ENCODE measurements around the gene LMBRD2. TPM values are rescaled to one million over a fixed set of nuclear protein-coding genes. Genes with fewer than 3 reads are reported as not detected.

Gene LMBRD2
- total RNA-seq, 1 experiment from 2014 or later: 13.1 TPM

DNA sequence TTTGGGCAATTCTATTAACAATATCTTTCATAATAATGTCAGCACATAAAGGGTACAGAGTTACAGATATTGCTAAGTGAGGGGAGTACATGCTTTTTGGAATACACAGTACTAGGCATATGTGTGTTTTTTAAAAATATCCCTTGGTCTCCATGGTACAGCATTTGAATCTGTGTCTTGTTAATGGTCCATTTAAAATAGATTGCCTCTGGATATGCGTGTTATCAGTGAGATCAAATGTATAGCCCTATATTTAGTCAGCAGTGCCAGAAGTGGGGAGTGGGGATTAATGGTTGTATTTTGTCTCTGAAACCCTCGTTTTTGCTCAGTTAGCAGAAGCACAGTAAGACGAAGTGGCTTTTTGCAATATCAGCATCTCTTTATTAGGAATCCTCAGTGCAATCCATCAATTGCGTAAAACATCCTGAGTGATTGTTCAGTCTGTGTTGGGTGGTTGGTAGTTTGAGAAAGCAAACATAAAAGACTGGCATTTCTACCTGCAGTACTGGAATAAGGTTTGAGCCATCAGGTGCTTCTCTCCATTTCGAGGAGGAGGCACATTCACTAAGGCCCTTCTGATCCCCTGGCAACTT is 19.2 kb upstream of the LMBRD2 start:
- in situ Hi-C loops (cut with HindIII; ENCODE audit: low pct_unique_long_range_greater_than_20kb, low sequenced_read_pairs): no loop called here
- no peak for DNase-seq (ENCODE audit: low read depth, low spot score)

DNA sequence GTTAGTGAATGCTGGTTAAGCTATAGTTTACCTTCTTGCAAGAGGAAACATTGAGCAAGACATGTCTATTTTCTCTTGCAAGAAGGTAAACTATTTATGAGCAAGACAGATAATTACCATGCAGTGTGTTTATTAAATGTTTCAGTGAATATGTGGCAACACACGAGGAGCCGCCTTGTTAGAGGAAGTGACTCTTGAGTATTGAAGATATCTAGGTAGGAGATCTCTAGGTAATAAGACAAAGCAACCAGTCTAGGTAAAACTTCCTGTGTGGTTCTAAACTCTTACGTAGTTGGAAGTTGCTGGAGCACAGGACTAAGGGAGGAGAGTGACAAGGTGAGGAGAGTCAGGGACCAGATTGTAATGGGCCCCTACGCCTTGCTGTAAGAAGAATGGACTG is 17.1 kb upstream of the LMBRD2 start:
- in situ Hi-C loops (cut with HindIII; ENCODE audit: low pct_unique_long_range_greater_than_20kb, low sequenced_read_pairs): no loop called here
- DNase-seq (ENCODE audit: low read depth, low spot score): no peak

- in situ Hi-C loops (cut with HindIII; ENCODE audit: low pct_unique_long_range_greater_than_20kb, low sequenced_read_pairs): no loop called here
- no peak for DNase-seq (ENCODE audit: low read depth, low spot score)
Observed at GRCh38 chr5:36164461-36164860, 12.8 kb upstream of the LMBRD2 start.

DNA sequence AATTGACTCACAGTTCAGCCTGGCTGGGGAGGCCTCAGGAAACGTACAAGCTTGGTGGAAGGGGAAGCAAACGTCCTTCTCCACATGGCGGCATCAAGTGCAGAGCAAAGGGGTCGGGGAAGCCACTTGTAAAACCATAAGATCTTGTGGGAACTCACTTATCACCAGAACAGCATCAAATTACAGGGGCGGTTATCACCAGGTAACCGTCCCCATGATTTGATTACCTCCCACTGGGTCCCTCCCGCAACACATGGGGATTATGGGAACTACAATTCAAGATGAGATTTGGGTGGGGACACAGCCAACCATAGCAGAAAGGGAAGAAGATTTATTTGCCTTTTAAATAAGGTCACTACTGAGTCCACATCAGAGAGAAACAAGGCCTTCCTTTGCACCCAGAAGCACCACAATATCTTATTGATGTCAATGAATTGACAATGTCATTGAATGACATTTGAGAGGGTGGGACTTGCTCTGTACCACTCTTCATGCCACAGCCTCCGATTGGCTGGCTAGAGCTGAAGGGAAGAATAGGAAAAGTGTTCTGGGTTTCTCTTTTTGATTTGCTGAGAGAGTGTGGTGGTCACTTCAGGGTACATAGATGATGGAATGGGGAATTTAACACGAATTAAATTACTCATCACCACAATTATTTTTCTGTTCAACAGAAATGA is 11.3 kb upstream of the LMBRD2 start:
- in situ Hi-C loops (cut with HindIII; ENCODE audit: low pct_unique_long_range_greater_than_20kb, low sequenced_read_pairs): no loop called here
- DNase-seq (ENCODE audit: low read depth, low spot score): peak; percentile 7

DNA sequence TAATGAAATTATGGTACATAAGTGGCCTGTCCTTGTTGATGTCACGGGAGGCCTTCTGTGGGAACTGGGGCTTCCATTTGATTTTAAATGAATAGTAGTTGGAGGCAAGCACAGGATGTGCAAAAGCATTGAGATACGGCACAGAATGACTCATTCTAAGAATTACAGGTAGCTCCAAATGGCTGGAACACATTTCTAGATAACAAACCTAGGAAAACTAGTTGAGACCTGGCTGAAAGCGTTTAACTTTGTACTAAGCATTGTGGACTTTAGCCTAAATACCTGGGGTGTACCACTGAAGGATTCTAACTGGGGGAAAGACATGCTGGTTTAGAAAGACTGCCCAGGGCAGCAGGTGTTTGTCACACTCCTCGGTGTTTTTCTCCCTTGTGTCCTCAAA is 9.7 kb upstream of the LMBRD2 start:
- no peak for DNase-seq (ENCODE audit: low read depth, low spot score)
- in situ Hi-C loops (cut with HindIII; ENCODE audit: low pct_unique_long_range_greater_than_20kb, low sequenced_read_pairs): no loop called here

- no peak for DNase-seq (ENCODE audit: low read depth, low spot score)
- in situ Hi-C loops (cut with HindIII; ENCODE audit: low pct_unique_long_range_greater_than_20kb, low sequenced_read_pairs): no loop called here
Observed at GRCh38 chr5:36160617-36161016, 8.9 kb upstream of the LMBRD2 start.

- in situ Hi-C loops (cut with HindIII; ENCODE audit: low pct_unique_long_range_greater_than_20kb, low sequenced_read_pairs): no loop called here
Observed at GRCh38 chr5:36158144-36158543, 6.5 kb upstream of the LMBRD2 start.

DNA sequence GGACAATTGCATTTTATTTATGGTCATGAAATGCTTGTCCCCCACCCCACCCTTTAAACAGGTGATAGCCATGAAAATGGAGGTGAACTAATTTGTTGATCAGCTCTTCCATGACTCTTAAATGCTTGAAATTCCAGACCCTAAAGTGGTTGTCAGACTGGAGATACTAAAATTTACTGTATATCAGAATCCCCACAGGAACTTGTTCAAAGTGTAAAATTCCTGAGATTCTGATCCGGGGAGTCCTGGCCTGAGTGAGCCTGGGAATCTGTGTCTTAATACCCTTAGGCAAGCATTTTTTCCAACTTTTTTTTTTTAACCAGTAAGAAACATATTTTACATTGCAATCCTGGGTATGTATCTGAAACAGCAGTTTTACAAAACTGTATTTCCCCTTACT is 4.9 kb upstream of the LMBRD2 start:
- DNase-seq (ENCODE audit: low read depth, low spot score): no peak
- in situ Hi-C loops (cut with HindIII; ENCODE audit: low pct_unique_long_range_greater_than_20kb, low sequenced_read_pairs): no loop called here

More at GRCh38 chr5:36158144-36158543, 6.5 kb upstream of the LMBRD2 start:
- DNase-seq (ENCODE audit: low read depth, low spot score): no peak

DNA sequence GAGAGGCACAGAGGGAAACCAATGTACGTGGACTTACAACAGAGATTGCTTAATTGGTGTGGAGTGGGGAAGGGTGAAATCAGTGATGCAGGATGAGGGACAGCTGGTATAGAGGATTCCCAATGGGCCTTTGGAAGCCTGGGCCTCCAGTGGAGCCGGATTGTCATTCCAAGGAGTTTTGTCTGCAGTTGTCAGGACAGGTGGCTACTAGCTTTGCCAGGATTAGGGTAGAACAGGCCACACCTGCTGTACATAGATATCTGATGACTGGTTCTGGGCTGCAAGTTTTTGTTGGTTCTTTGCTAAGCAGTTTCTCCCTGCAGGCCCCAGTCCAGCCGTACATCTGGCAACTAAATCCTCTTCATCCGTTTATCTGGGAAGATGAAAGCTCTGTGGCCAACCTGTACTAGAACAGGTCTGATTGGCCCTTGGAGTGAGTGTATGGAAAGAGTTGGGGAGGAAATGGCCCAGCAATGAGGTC is 4.5 kb upstream of the LMBRD2 start:
- in situ Hi-C loops (cut with HindIII; ENCODE audit: low pct_unique_long_range_greater_than_20kb, low sequenced_read_pairs): no loop called here
- DNase-seq (ENCODE audit: low read depth, low spot score): no peak

GRCh38 chr5:36155291-36155690 is 3.6 kb upstream of the LMBRD2 start:
- in situ Hi-C loops (cut with HindIII; ENCODE audit: low pct_unique_long_range_greater_than_20kb, low sequenced_read_pairs): no loop called here
- DNase-seq (ENCODE audit: low read depth, low spot score): no peak

DNA sequence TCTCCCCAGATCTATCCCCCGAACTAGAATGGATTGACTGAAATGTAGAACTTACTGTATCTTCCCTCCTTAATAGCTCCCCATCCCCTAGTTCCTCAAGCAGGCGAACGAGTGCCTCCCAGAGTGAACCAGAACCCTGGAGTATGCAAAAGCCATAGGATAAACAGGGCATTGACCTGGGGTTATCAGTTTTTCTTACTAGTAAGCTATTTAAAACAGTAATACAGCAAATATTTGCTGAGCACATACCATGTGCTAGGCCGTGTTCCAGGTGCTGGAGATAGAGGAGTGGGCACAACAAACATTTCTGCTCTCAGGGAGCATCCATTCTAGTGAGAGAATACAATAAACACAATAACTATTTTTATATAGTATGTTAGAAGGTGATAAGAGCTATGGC is 2.0 kb upstream of the LMBRD2 start:
- in situ Hi-C loops (cut with HindIII; ENCODE audit: low pct_unique_long_range_greater_than_20kb, low sequenced_read_pairs): no loop called here
- DNase-seq (ENCODE audit: low read depth, low spot score): no peak

- in situ Hi-C loops (cut with HindIII; ENCODE audit: low pct_unique_long_range_greater_than_20kb, low sequenced_read_pairs): no loop called here
Observed at GRCh38 chr5:36153298-36153677, 1.6 kb upstream of the LMBRD2 start.

DNA sequence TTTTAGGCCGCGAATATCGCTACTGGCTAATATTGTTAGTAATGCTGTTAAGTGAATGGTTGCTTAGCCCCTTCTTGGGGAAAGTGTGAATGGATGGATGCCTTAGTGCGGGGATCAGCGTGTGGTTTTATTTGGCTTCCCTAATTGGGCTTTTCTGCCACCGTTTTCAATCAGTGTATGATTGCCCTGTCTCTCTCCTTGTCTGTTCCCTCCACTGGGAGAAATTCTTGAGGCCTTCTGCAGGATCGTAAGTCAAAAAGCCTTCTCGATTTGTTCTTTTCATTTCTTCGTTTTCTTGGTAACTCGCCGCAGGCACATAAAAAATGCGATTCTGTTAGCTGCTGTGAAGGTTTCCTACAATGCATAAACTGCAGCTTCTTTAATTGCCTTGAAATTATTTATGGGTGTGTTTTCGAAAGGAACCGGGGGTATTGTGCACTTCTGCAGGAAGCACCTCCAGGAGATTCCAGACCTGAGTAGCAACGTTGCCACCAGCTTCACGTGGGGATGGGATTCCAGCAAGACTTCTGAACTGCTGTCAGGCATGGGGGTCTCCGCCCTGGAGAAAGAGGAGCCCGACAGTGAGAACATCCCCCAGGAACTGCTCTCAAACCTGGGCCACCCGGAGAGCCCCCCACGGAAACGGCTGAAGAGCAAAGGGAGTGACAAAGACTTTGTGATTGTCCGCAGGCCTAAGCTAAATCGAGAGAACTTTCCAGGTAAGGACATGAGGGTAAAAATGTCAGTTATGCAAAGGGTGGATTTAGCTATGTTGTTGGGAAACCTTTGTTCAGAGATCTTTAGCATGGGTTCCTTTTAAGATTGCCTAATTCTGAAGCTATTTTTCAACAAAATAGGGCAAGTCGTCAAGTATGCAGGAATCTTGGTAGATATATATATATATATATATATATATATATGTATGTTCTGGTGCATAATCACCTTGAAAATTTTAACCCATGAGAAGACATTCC is 924 bp upstream of the LMBRD2 start:
- DNase-seq (ENCODE audit: low read depth, low spot score): peak; percentile 21
- in situ Hi-C loops (cut with HindIII; ENCODE audit: low pct_unique_long_range_greater_than_20kb, low sequenced_read_pairs): no loop called here

More at GRCh38 chr5:36153298-36153677, 1.6 kb upstream of the LMBRD2 start:
- DNase-seq (ENCODE audit: low read depth, low spot score): no peak

GRCh38 chr5:36150676-36151433 is 832 bp downstream of the LMBRD2 start:
- peak; percentile 76 for DNase-seq (ENCODE audit: low read depth, low spot score)
- in situ Hi-C loops (cut with HindIII; ENCODE audit: low pct_unique_long_range_greater_than_20kb, low sequenced_read_pairs): no loop called here

DNA sequence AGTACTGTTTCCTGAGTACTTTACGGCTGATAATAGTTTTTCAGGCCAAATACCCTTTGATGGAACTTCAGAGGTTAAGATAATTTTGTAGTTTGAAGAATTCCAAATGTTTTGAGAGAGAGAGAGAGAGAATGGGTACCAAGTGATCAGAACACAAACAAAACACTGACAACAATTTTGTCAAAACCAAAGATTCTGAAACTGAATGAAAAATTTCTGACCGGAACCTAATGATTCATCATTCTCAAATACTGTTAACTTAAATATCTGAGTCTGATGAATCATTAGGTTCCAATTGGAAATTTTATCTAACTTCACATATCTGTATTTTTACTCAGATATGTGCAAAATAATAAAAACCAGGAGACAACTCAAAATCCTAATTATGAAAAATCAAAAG is 4.0 kb downstream of the LMBRD2 start:
- in situ Hi-C loops (cut with HindIII; ENCODE audit: low pct_unique_long_range_greater_than_20kb, low sequenced_read_pairs): no loop called here
- DNase-seq (ENCODE audit: low read depth, low spot score): no peak

GRCh38 chr5:36146390-36146789 is 5.3 kb downstream of the LMBRD2 start:
- in situ Hi-C loops (cut with HindIII; ENCODE audit: low pct_unique_long_range_greater_than_20kb, low sequenced_read_pairs): no loop called here
- DNase-seq (ENCODE audit: low read depth, low spot score): no peak

- no peak for DNase-seq (ENCODE audit: low read depth, low spot score)
- in situ Hi-C loops (cut with HindIII; ENCODE audit: low pct_unique_long_range_greater_than_20kb, low sequenced_read_pairs): no loop called here
Observed at GRCh38 chr5:36145311-36145710, 6.4 kb downstream of the LMBRD2 start.
